ENCODE results near the gene BRD1. TPM values are rescaled to one million over a fixed set of nuclear protein-coding genes. Genes with fewer than 3 reads are reported as not detected.

The BRD1 gene
- total RNA-seq, 2 donors from 2014 or later, result 32.1 to 61.5 TPM

- no peak for ATAC-seq (ENCODE audit: insufficient number of reproducible peaks, low FRiP score, low read depth)
- H3K4me1 ChIP-seq (ENCODE audit: control insufficient read depth in 1 of 2, low read depth in 2 of 2), result peaks cover 29 to 48% of the 10 kb centered on the region in 2 donors
Observed at GRCh38 chr22:49793296-49793695, 34.4 kb downstream of the BRD1 start.

GRCh38 chr22:49792107-49792506, 35.6 kb downstream of the BRD1 start:
- H3K36me3 ChIP-seq, result peaks cover 28% of the 10 kb centered on the region
- TF ChIP-seq, protein P1, sequence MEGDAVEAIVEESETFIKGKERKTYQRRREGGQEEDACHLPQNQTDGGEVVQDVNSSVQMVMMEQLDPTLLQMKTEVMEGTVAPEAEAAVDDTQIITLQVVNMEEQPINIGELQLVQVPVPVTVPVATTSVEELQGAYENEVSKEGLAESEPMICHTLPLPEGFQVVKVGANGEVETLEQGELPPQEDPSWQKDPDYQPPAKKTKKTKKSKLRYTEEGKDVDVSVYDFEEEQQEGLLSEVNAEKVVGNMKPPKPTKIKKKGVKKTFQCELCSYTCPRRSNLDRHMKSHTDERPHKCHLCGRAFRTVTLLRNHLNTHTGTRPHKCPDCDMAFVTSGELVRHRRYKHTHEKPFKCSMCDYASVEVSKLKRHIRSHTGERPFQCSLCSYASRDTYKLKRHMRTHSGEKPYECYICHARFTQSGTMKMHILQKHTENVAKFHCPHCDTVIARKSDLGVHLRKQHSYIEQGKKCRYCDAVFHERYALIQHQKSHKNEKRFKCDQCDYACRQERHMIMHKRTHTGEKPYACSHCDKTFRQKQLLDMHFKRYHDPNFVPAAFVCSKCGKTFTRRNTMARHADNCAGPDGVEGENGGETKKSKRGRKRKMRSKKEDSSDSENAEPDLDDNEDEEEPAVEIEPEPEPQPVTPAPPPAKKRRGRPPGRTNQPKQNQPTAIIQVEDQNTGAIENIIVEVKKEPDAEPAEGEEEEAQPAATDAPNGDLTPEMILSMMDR (IDR thresholded peaks at IDR 0.05), result no peak
- no peak overlapping the region for H3K4me3 ChIP-seq
- ATAC-seq (ENCODE audit: insufficient number of reproducible peaks, low FRiP score, low read depth) (no peak), DNase-seq (ENCODE audit: low spot score) (no peak)
- H3K27ac ChIP-seq, result no peak overlapping the region
- H3K9me3 ChIP-seq, result no peaks in the 10 kb centered on the region
- peaks cover 33 to 51% of the 10 kb centered on the region in 2 donors for H3K4me1 ChIP-seq (ENCODE audit: control insufficient read depth in 1 of 2, low read depth in 2 of 2)
- H3K27me3 ChIP-seq (replicated peaks; ENCODE audit: insufficient read depth), result no peaks in the 10 kb centered on the region

More at GRCh38 chr22:49793296-49793695, 34.4 kb downstream of the BRD1 start:
- TF ChIP-seq, protein P1 (IDR thresholded peaks at IDR 0.05), result no peak
- Histone ChIP-seq H3K9me3 (no peaks in the 10 kb centered on the region), H3K36me3 (peaks cover 35% of the 10 kb centered on the region), H3K27me3 (replicated peaks; ENCODE audit: insufficient read depth) (no peaks in the 10 kb centered on the region), H3K4me3 (no peak overlapping the region), H3K27ac (peak overlapping the region in 1 of 2 donors; percentile 51)
- DNase-seq (ENCODE audit: low spot score), result no peak

DNA sequence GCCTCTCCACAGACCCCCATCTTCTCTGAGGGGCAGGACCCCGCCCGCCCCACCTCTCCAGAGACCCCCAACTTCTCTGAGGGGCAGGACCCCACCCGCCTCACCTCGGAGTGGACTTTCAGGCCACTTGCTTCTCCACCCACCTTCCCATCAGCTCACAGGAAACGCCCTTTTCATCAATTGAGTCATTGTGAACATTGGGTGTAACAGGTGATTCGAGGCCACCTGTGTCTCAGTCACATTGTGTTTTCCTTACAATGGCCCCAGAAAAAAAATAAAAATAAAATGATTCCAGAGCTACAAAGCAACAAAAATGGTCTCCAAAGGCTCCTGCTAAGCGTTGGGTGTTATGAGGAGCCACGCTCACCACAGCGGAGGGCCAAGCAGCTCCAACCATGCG, 36.0 kb downstream of the BRD1 start:
- H3K4me1 ChIP-seq (ENCODE audit: control insufficient read depth in 1 of 2, low read depth in 2 of 2), result peaks cover 33 to 51% of the 10 kb centered on the region in 2 donors

GRCh38 chr22:49790912-49791311, 36.8 kb downstream of the BRD1 start:
- DNase-seq (ENCODE audit: low spot score) (no peak), ATAC-seq (ENCODE audit: insufficient number of reproducible peaks, low FRiP score, low read depth) (no peak)
- Histone ChIP-seq H3K27me3 (replicated peaks; ENCODE audit: insufficient read depth) (no peaks in the 10 kb centered on the region), H3K9me3 (no peaks in the 10 kb centered on the region), H3K36me3 (peaks cover 29% of the 10 kb centered on the region), H3K27ac (no peak overlapping the region), H3K4me3 (no peak overlapping the region), H3K4me1 (ENCODE audit: control insufficient read depth in 1 of 2, low read depth in 2 of 2) (peaks cover 33 to 51% of the 10 kb centered on the region in 2 donors)
- TF ChIP-seq, protein P1 (IDR thresholded peaks at IDR 0.05), result no peak

More for the DNA sequence above, 36.0 kb downstream of the BRD1 start:
- ATAC-seq (ENCODE audit: insufficient number of reproducible peaks, low FRiP score, low read depth) (no peak), DNase-seq (ENCODE audit: low spot score) (no peak)
- TF ChIP-seq, protein P1 (IDR thresholded peaks at IDR 0.05), result no peak
- Histone ChIP-seq H3K27me3 (replicated peaks; ENCODE audit: insufficient read depth) (no peaks in the 10 kb centered on the region), H3K9me3 (no peaks in the 10 kb centered on the region), H3K27ac (no peak overlapping the region), H3K36me3 (peaks cover 28% of the 10 kb centered on the region), H3K4me3 (no peak overlapping the region)

DNA sequence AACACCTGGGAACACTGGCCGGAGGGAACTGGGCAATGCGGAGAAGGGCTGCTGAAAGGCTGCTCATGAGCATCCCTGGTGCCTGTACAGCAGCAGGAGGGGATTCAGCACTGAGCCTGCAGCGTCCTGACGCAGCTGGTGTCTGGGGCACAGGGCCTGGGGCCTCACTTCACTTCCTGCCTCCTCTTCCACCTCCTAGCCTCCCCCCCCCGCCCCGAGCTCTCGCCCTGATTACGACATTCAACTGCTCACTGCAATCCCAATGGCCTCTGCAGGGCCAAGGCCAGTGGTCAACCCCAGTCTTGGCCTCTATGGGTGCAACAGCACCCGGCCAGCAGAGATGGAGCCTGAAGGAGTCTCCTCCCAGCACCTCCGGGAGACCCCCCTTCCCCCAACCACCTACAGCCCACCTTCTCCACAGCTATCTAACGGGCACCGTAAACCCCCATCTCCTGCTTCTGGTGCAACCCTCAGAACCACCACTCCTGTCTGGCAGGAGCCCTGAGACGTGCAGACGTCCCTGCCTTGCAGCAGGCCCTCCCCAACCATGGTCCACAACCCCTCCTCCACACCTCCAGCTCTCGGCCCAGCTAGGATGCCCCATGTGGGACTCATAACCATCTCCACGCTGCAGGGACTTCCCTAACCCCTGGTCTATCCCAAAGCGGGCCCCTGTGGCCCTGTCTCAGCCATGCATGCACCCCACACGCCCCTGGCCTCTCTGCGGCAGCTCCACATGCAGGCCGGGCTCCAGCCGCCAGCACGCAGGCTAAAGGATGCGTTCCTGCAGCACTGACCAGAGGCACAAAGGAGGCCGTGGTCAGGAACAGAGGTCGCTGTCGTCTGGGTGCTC, 38.2 kb downstream of the BRD1 start:
- Histone ChIP-seq H3K27me3 (replicated peaks; ENCODE audit: insufficient read depth) (no peaks in the 10 kb centered on the region), H3K4me1 (ENCODE audit: control insufficient read depth in 1 of 2, low read depth in 2 of 2) (peaks cover 33 to 51% of the 10 kb centered on the region in 2 donors), H3K9me3 (no peaks in the 10 kb centered on the region), H3K27ac (peak overlapping the region in 1 of 2 donors; percentile 22), H3K4me3 (no peak overlapping the region), H3K36me3 (peaks cover 40% of the 10 kb centered on the region)
- DNase-seq (ENCODE audit: low spot score) (no peak), ATAC-seq (ENCODE audit: insufficient number of reproducible peaks, low FRiP score, low read depth) (no peak)
- TF ChIP-seq, protein P1 (IDR thresholded peaks at IDR 0.05), result no peak
